Esophagus (tissue), 2 donors: ENCODE results near the gene OR7C1. TPM values are rescaled to one million over a fixed set of nuclear protein-coding genes. Genes with fewer than 3 reads are reported as not detected.
A peak's percentile ranks its signal among the peaks of the same experiment; 100 is the strongest.

Experiments used
- H3K27ac ChIP-seq, 2 donors: one replicate each; pipeline ENCODE4 v1.5.1; 2013; ENCODE audit warnings: low read depth in 2 of 2, mild to moderate bottlenecking in 2 of 2, inconsistent platforms in 1 of 2, low read length in 1 of 2, moderate library complexity in 1 of 2
- H3K27me3 ChIP-seq, 2 donors: one replicate each; pipeline ENCODE4 v1.6.1; 2013; ENCODE audit warnings: low read length in 2 of 2, control low read depth in 1 of 2, mild to moderate bottlenecking in 1 of 2; ENCODE audit not compliant: insufficient read depth in 2 of 2, control insufficient read depth in 1 of 2
- H3K36me3 ChIP-seq, 2 donors: one replicate each; pipeline ENCODE4 v1.6.1; 2013; ENCODE audit warnings: low read length in 1 of 2; ENCODE audit not compliant: control insufficient read depth in 2 of 2, insufficient read depth in 2 of 2
- H3K4me1 ChIP-seq, 2 donors: one replicate each; pipeline ENCODE4 v1.6.1; 2013; ENCODE audit warnings: low read length in 1 of 2; ENCODE audit not compliant: control insufficient read depth in 2 of 2, insufficient read depth in 2 of 2
- H3K4me3 ChIP-seq, 2 donors: one replicate each; pipeline ENCODE4 v1.5.1; 2013; ENCODE audit warnings: low read length in 2 of 2, mild to moderate bottlenecking in 2 of 2, low read depth in 1 of 2, moderate library complexity in 1 of 2
- H3K9me3 ChIP-seq, 2 donors: one replicate each; pipeline ENCODE4 v1.6.1; 2013; ENCODE audit warnings: mild to moderate bottlenecking in 2 of 2, low read depth in 1 of 2, low read length in 1 of 2, moderate library complexity in 1 of 2; ENCODE audit not compliant: control insufficient read depth in 2 of 2, insufficient read depth in 1 of 2
- WGBS, 2 donors: extraction: QIAGEN DNeasy Blood & Tissue Kit; methylation state at CpG; one replicate each; pipeline ENCODE4 v1.1.7; 2013; 5-methylcytosine and 5-hydroxymethylcytosine counted together
- polyA plus RNA-seq, 2 donors: library from polyadenylated mRNA; stranded (reverse); fragments of 200-250 nt; gene quantifications; one replicate each; pipeline ENCODE4 v1.2.3, GENCODE V29; 2013
- donor health status: healthy with polysubstance abuse.
- donor health status: Bipolar disorder and iron deficiency.

The OR7C1 gene
- polyA plus RNA-seq, 2 donors, result 0.01 to 0.02 TPM

GRCh38 chr19:14758816-14759215, 76.2 kb downstream of the OR7C1 start:
- Histone ChIP-seq H3K36me3 (no peaks in the 10 kb centered on the region), H3K27me3 (no peaks in the 10 kb centered on the region), H3K27ac (no peak overlapping the region), H3K9me3 (peaks cover 0 to 2% of the 10 kb centered on the region in 2 donors), H3K4me3 (peak overlapping the region; percentile 7 to 33), H3K4me1 (no peaks in the 10 kb centered on the region)
- 30 to 31% methylated on average over 16 of the region's 16 CpGs for WGBS, 2 donors

GRCh38 chr19:14748601-14749000, 86.4 kb downstream of the OR7C1 start:
- 75 to 84% methylated on average over 6 of the region's 6 CpGs for WGBS, 2 donors
- H3K9me3 ChIP-seq, result no peaks in the 10 kb centered on the region
- no peaks in the 10 kb centered on the region for H3K36me3 ChIP-seq
- no peaks in the 10 kb centered on the region for H3K4me1 ChIP-seq
- H3K4me3 ChIP-seq, result no peak overlapping the region
- no peak overlapping the region for H3K27ac ChIP-seq
- H3K27me3 ChIP-seq, result no peaks in the 10 kb centered on the region

Other genes starting within 250 kb of the OR7C1 start
- under 1 TPM in 1 of 2 donors, not detected in 1; 0.07 TPM for gene ADGRE3, start 160.3 kb downstream of the OR7C1 start, polyA plus RNA-seq
- 1 to 10 TPM; 4.0 to 6.9 TPM for gene ZNF333, start 145.1 kb downstream of the OR7C1 start, polyA plus RNA-seq
- gene ADGRE2, start 56.6 kb downstream of the OR7C1 start, polyA plus RNA-seq, result under 1 TPM; 0.22 to 0.73 TPM
- gene OR7A5, start within 50 bp of the OR7C1 start, polyA plus RNA-seq, result not detected
- not detected for gene OR7A10, start 13.7 kb upstream of the OR7C1 start, polyA plus RNA-seq
- gene OR7A17, start 50.9 kb upstream of the OR7C1 start, polyA plus RNA-seq, result not detected
- not detected for gene OR7C2, start 106.3 kb upstream of the OR7C1 start, polyA plus RNA-seq
- gene SLC1A6, start 144.7 kb upstream of the OR7C1 start, polyA plus RNA-seq, result under 1 TPM in 1 of 2 donors, not detected in 1; 0.05 TPM
- under 1 TPM; 0.11 to 0.22 TPM for gene CASP14, start 214.3 kb upstream of the OR7C1 start, polyA plus RNA-seq
- not detected for gene OR1I1, start 247.0 kb upstream of the OR7C1 start, polyA plus RNA-seq